Naive thymus-derived CD4-positive, alpha-beta T cell (primary cell): ENCODE results near the gene LTBP3. TPM values are rescaled to one million over a fixed set of nuclear protein-coding genes. Genes with fewer than 3 reads are reported as not detected.

ENCODE experiments used
- ATAC-seq: fragments of 150-1000 bp; cut with Tn5 transposase; 2 replicates; pipeline ENCODE4 v1.10.0; 2021; ENCODE audit warnings: mild to moderate bottlenecking, moderate library complexity
- CTCF ChIA-PET: fragments of 350-600 bp; sonication (Branson Sonifier 250); formaldehyde crosslinking; loops from one replicate; lab custom pipeline; 2021; ENCODE audit warnings: antibody characterized with exemption; lab: Charles Lee
- POLR2A ChIA-PET: fragments of 350-600 bp; sonication (Branson Sonifier 250); formaldehyde crosslinking; loops from one replicate; lab custom pipeline; 2021; ENCODE audit warnings: antibody characterized with exemption, inconsistent platforms; lab: Charles Lee
- DNase-seq, 9 donors: peaks; one replicate each; pipeline versions ENCODE4 v3.0.0 to v3.0.0-alpha.2; 2020 to 2022; ENCODE audit warnings: mixed read lengths in 1 of 9
- H3K27ac ChIP-seq: one replicate; pipeline ENCODE4 v1.7.0; 2013; ENCODE audit warnings: mild to moderate bottlenecking, low read depth, low read length, moderate library complexity
- H3K27me3 ChIP-seq, 2 donors: one replicate each; pipeline ENCODE4 v1.7.0; 2013; ENCODE audit warnings: low read length in 2 of 2, mild to moderate bottlenecking in 2 of 2, moderate library complexity in 2 of 2; ENCODE audit not compliant: control insufficient read depth in 2 of 2, insufficient read depth in 2 of 2
- H3K36me3 ChIP-seq, 3 experiments: 1 replicate in 2 of 3; 2 replicates in 1 of 3; pipeline ENCODE4 v1.7.0; 2013; ENCODE audit warnings: low read length in 3 of 3, mild to moderate bottlenecking in 3 of 3, moderate library complexity in 1 of 3; ENCODE audit not compliant: insufficient read depth in 3 of 3, control insufficient read depth in 2 of 3
- H3K4me1 ChIP-seq, 2 donors: one replicate each; pipeline ENCODE4 v1.7.0; 2013; ENCODE audit warnings: low read length in 2 of 2, mild to moderate bottlenecking in 2 of 2, moderate library complexity in 1 of 2; ENCODE audit not compliant: control insufficient read depth in 2 of 2, insufficient read depth in 2 of 2
- H3K4me3 ChIP-seq: 2 replicates; pipeline ENCODE4 v1.7.0; 2013; ENCODE audit warnings: mild to moderate bottlenecking, low read length
- H3K9me3 ChIP-seq, 3 experiments: 1 replicate in 2 of 3; 2 replicates in 1 of 3; pipeline ENCODE4 v1.7.0; 2013; ENCODE audit warnings: low read length in 3 of 3; ENCODE audit not compliant: control insufficient read depth in 2 of 3
- H3K27ac Mint-ChIP-seq, 9 donors: one replicate each; pipeline ENCODE4 v1.8.0; 2020 to 2022; ENCODE audit warnings: mixed read lengths in 9 of 9, mild to moderate bottlenecking in 8 of 9, moderate library complexity in 5 of 9, inconsistent platforms in 2 of 9
- H3K27me3 Mint-ChIP-seq, 5 donors: one replicate each; pipeline ENCODE4 v1.8.0; 2021 to 2022; ENCODE audit warnings: mixed read lengths in 5 of 5, mild to moderate bottlenecking in 1 of 5
- H3K36me3 Mint-ChIP-seq, 5 donors: one replicate each; pipeline ENCODE4 v1.8.0; 2020 to 2022; ENCODE audit warnings: mixed read lengths in 5 of 5, mild to moderate bottlenecking in 3 of 5, inconsistent platforms in 1 of 5
- H3K4me1 Mint-ChIP-seq, 7 donors: one replicate each; pipeline ENCODE4 v1.8.0; 2020 to 2022; ENCODE audit warnings: mixed read lengths in 7 of 7, mild to moderate bottlenecking in 3 of 7, inconsistent platforms in 1 of 7
- H3K4me3 Mint-ChIP-seq, 10 donors: one replicate each; pipeline ENCODE4 v1.8.0; 2020 to 2022; ENCODE audit warnings: mild to moderate bottlenecking in 10 of 10, mixed read lengths in 10 of 10, moderate library complexity in 6 of 10, inconsistent platforms in 2 of 10
- H3K9me3 Mint-ChIP-seq, 11 donors: one replicate each; pipeline ENCODE4 v1.8.0; 2020 to 2022; ENCODE audit warnings: mixed read lengths in 11 of 11, mild to moderate bottlenecking in 4 of 11, inconsistent platforms in 1 of 11, moderate library complexity in 1 of 11
- intact Hi-C, 2 donors: fragments of 100-400 bp; cut with micrococcal nuclease; formaldehyde crosslinking; loops; one replicate each; pipeline ENCODE4 v1.15.1; 2023
- polyA plus RNA-seq, 2 donors: library from polyadenylated mRNA; unstranded; fragments of 300-500 nt; fragmentation: Illumina TruSeq; gene quantifications; one replicate each; pipeline ENCODE4 v1.2.3, GENCODE V29; 2021
- total RNA-seq, 6 experiments: library from RNA in 5 of 6; stranded (reverse) in 5 of 6; gene quantifications; 1 replicate in 5 of 6; 2 replicates in 1 of 6; pipeline ENCODE4 v1.2.3 and lab custom pipeline; 2021 to 2026

LTBP3 gene
- total and polyA plus RNA-seq, 7 experiments from 2014 or later = 18.7 to 288 (median 216) TPM

GRCh38 chr11:65584106-65584505 is 25.9 kb upstream of the LTBP3 start:
- peaks cover 16 to 51% (median 32%) of the 10 kb centered on the region in 7 donors for H3K4me1 Mint-ChIP-seq
- peaks cover 0 to 17% (median 6%) of the 10 kb centered on the region in 5 donors for H3K36me3 Mint-ChIP-seq
- DNase-seq = no peak
- no peak for ATAC-seq
- no peaks in the 10 kb centered on the region for H3K9me3 ChIP-seq
- H3K27me3 ChIP-seq = no peaks in the 10 kb centered on the region
- H3K4me3 ChIP-seq = no peak overlapping the region
- peak overlapping the region in 4 of 9 donors; percentile 28 to 73 (median 52) for H3K27ac Mint-ChIP-seq
- H3K9me3 Mint-ChIP-seq = peaks cover 0 to 2% (median 0%) of the 10 kb centered on the region in 11 donors
- peaks cover 11 to 16% of the 10 kb centered on the region in 2 donors for H3K4me1 ChIP-seq
- intact Hi-C loops = no loop called here
- CTCF ChIA-PET = interaction anchor here (12.7 kb wide), 1 partner anchor 46 kb away, joined by 126 read pairs; no protein-coding TSS in a partner anchor
- H3K4me3 Mint-ChIP-seq = no peak overlapping the region
- H3K36me3 ChIP-seq = peaks cover 10 to 70% (median 17%) of the 10 kb centered on the region in 3 experiments
- H3K27ac ChIP-seq = no peak overlapping the region
- POLR2A ChIA-PET = interaction anchor here (0.5 to 1.2 kb wide), 3 partner anchors 9 to 526 kb away, joined by 3 to 5 read pairs (median 3); partner anchors contain the start of genes EHBP1L1 and KCNK7
- no peaks in the 10 kb centered on the region for H3K27me3 Mint-ChIP-seq

GRCh38 chr11:65583589-65583988 is 25.4 kb upstream of the LTBP3 start:
- CTCF ChIA-PET = interaction anchor here (12.7 kb wide), 1 partner anchor 46 kb away, joined by 126 read pairs; no protein-coding TSS in a partner anchor
- H3K27ac Mint-ChIP-seq = peak overlapping the region in 6 of 9 donors; percentile 46 to 77 (median 60)

DNA sequence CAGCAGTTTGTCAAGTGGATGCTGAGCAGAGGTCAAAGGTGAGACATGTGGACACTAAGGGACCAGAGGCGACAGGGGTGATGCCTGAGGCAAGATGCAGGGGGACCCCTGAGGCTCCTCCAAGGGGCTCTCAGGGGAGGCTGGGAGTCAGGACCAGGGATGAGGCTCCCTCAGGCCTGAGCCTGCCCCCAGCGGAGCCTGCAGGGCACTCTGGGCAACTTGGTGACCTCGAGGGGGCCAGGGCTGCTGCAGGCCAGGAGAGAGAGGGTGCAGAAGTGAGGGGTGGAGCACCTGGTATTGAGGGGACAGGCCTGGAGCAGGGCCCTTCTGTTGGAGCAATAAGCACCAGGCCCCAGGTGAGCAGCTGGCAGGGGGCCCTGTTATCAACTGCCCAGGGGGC is 23.8 kb upstream of the LTBP3 start:
- Mint-ChIP-seq H3K4me1 (peaks cover 12 to 46% (median 34%) of the 10 kb centered on the region in 7 donors), H3K27ac (peak overlapping the region in 8 of 9 donors; percentile 52 to 84 (median 70)), H3K36me3 (peaks cover 0 to 17% (median 10%) of the 10 kb centered on the region in 5 donors), H3K27me3 (no peaks in the 10 kb centered on the region), H3K4me3 (no peak overlapping the region), H3K9me3 (peaks cover 0 to 2% (median 0%) of the 10 kb centered on the region in 11 donors)
- ChIA-PET CTCF (interaction anchor here (1.1 kb wide), 1 partner anchor 41 kb away, joined by 3 read pairs; no protein-coding TSS in a partner anchor), POLR2A (interaction anchor here (1.1 to 1.5 kb wide), 3 partner anchors 9 to 76 kb away, joined by 3 to 4 read pairs (median 3); partner anchors contain the start of genes FAM89B and LTBP3)
- Histone ChIP-seq H3K9me3 (no peaks in the 10 kb centered on the region), H3K4me3 (no peak overlapping the region), H3K27me3 (no peaks in the 10 kb centered on the region), H3K4me1 (peaks cover 11 to 17% of the 10 kb centered on the region in 2 donors), H3K36me3 (peaks cover 10 to 76% (median 17%) of the 10 kb centered on the region in 3 experiments), H3K27ac (no peak overlapping the region)
- DNase-seq (no peak), ATAC-seq (no peak)
- intact Hi-C loops = no loop called here

More at GRCh38 chr11:65583589-65583988, 25.4 kb upstream of the LTBP3 start:
- intact Hi-C loops = no loop called here
- H3K4me1 ChIP-seq = peaks cover 8 to 15% of the 10 kb centered on the region in 2 donors
- Mint-ChIP-seq H3K4me1 (peaks cover 15 to 51% (median 37%) of the 10 kb centered on the region in 7 donors), H3K36me3 (peaks cover 0 to 17% (median 6%) of the 10 kb centered on the region in 5 donors), H3K4me3 (no peak overlapping the region), H3K27me3 (no peaks in the 10 kb centered on the region), H3K9me3 (peaks cover 0 to 2% (median 0%) of the 10 kb centered on the region in 11 donors)
- H3K27ac ChIP-seq = no peak overlapping the region
- ATAC-seq = no peak
- POLR2A ChIA-PET = interaction anchor here (0.5 to 1.1 kb wide), 3 partner anchors 8 to 527 kb away, joined by 3 read pairs; partner anchors contain the start of genes EHBP1L1 and PCNX3
- no peak overlapping the region for H3K4me3 ChIP-seq
- H3K9me3 ChIP-seq = no peaks in the 10 kb centered on the region
- peaks cover 10 to 75% (median 17%) of the 10 kb centered on the region in 3 experiments for H3K36me3 ChIP-seq
- DNase-seq = no peak
- H3K27me3 ChIP-seq = no peaks in the 10 kb centered on the region

GRCh38 chr11:65580756-65581155 is 22.6 kb upstream of the LTBP3 start:
- POLR2A ChIA-PET = interaction anchor here (0.6 to 1.1 kb wide), 2 partner anchors 58 to 75 kb away, joined by 3 to 4 read pairs; no protein-coding TSS in a partner anchor
- Histone ChIP-seq H3K4me1 (peaks cover 17 to 21% of the 10 kb centered on the region in 2 donors), H3K4me3 (no peak overlapping the region), H3K27ac (no peak overlapping the region), H3K36me3 (peaks cover 10 to 66% (median 17%) of the 10 kb centered on the region in 3 experiments), H3K9me3 (no peaks in the 10 kb centered on the region), H3K27me3 (no peaks in the 10 kb centered on the region)
- H3K36me3 Mint-ChIP-seq = peaks cover 0 to 17% (median 10%) of the 10 kb centered on the region in 5 donors
- H3K27ac Mint-ChIP-seq = peak overlapping the region in 2 of 9 donors; percentile 51 to 62
- CTCF ChIA-PET = interaction anchor here (0.6 kb wide), 1 partner anchor 866 kb away, joined by 3 read pairs; no protein-coding TSS in a partner anchor
- peaks cover 12 to 36% (median 30%) of the 10 kb centered on the region in 7 donors for H3K4me1 Mint-ChIP-seq
- intact Hi-C loops = no loop called here
- H3K4me3 Mint-ChIP-seq = no peak overlapping the region
- no peak for ATAC-seq
- no peaks in the 10 kb centered on the region for H3K9me3 Mint-ChIP-seq
- no peak for DNase-seq
- H3K27me3 Mint-ChIP-seq = no peaks in the 10 kb centered on the region

GRCh38 chr11:65580031-65580692 is 22.0 kb upstream of the LTBP3 start:
- Histone ChIP-seq H3K9me3 (no peaks in the 10 kb centered on the region), H3K36me3 (peaks cover 10 to 62% (median 17%) of the 10 kb centered on the region in 3 experiments), H3K27ac (no peak overlapping the region), H3K27me3 (no peaks in the 10 kb centered on the region), H3K4me1 (peaks cover 21 to 25% of the 10 kb centered on the region in 2 donors), H3K4me3 (no peak overlapping the region)
- intact Hi-C loops = no loop called here
- Mint-ChIP-seq H3K9me3 (no peaks in the 10 kb centered on the region), H3K4me1 (peaks cover 16 to 41% (median 35%) of the 10 kb centered on the region in 7 donors), H3K27me3 (no peaks in the 10 kb centered on the region), H3K4me3 (peak overlapping the region in 1 of 10 donors; percentile 68), H3K36me3 (peaks cover 0 to 17% (median 10%) of the 10 kb centered on the region in 5 donors), H3K27ac (peak overlapping the region in 1 of 9 donors; percentile 46)
- POLR2A ChIA-PET = interaction anchor here (0.6 kb wide), 1 partner anchor 59 kb away, joined by 4 read pairs; no protein-coding TSS in a partner anchor
- ATAC-seq (no peak), DNase-seq (no peak)
- CTCF ChIA-PET = no interaction called here

- peaks cover 19 to 44% (median 38%) of the 10 kb centered on the region in 7 donors for H3K4me1 Mint-ChIP-seq
- H3K9me3 ChIP-seq = no peaks in the 10 kb centered on the region
- intact Hi-C loops = no loop called here
- no peak overlapping the region for H3K4me3 ChIP-seq
- H3K4me3 Mint-ChIP-seq = peak overlapping the region in 3 of 10 donors; percentile 4 to 34 (median 21)
- H3K27me3 Mint-ChIP-seq = no peaks in the 10 kb centered on the region
- H3K9me3 Mint-ChIP-seq = no peaks in the 10 kb centered on the region
- peaks cover 10 to 56% (median 17%) of the 10 kb centered on the region in 3 experiments for H3K36me3 ChIP-seq
- peak overlapping the region; percentile 31 for H3K27ac ChIP-seq
- no peak for ATAC-seq
- no peaks in the 10 kb centered on the region for H3K27me3 ChIP-seq
- ChIA-PET POLR2A (interaction anchor here (0.6 kb wide), 1 partner anchor 104 kb away, joined by 3 read pairs; no protein-coding TSS in a partner anchor), CTCF (no interaction called here)
- H3K36me3 Mint-ChIP-seq = peaks cover 0 to 17% (median 10%) of the 10 kb centered on the region in 5 donors
- DNase-seq = no peak
- H3K27ac Mint-ChIP-seq = peak overlapping the region in 3 of 9 donors; percentile 18 to 74 (median 25)
- H3K4me1 ChIP-seq = peaks cover 22 to 29% of the 10 kb centered on the region in 2 donors
Measured at GRCh38 chr11:65579291-65579690, 21.1 kb upstream of the LTBP3 start.
